ENCODE measurements around the gene FRRS1L.

DNA sequence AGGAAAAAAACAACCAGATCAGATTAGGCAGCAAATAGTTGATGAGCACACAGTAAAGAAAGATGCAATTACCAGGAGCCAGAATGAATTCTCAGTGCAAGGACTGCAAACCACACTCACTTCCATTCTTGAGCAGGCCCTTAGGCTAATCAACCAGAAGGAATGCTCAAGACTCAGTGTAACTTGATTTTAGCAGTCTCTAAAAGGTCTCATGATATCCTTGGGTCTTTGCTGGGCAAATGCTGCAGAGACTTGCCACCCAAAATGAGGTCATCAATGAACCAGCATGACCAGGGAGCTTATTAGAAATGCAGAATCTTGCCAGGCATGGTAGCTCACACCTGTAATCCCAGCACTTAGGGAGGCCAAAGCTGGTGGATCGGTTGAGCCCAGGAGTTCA, 27.2 kb downstream of the FRRS1L start:
- TF ChIP-seq, protein P1, sequence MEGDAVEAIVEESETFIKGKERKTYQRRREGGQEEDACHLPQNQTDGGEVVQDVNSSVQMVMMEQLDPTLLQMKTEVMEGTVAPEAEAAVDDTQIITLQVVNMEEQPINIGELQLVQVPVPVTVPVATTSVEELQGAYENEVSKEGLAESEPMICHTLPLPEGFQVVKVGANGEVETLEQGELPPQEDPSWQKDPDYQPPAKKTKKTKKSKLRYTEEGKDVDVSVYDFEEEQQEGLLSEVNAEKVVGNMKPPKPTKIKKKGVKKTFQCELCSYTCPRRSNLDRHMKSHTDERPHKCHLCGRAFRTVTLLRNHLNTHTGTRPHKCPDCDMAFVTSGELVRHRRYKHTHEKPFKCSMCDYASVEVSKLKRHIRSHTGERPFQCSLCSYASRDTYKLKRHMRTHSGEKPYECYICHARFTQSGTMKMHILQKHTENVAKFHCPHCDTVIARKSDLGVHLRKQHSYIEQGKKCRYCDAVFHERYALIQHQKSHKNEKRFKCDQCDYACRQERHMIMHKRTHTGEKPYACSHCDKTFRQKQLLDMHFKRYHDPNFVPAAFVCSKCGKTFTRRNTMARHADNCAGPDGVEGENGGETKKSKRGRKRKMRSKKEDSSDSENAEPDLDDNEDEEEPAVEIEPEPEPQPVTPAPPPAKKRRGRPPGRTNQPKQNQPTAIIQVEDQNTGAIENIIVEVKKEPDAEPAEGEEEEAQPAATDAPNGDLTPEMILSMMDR (IDR thresholded peaks at IDR 0.05): no peak
- no peak for TF ChIP-seq POLR2A (IDR thresholded peaks at IDR 0.05)

Data from Peyer's patch (tissue), 4 donors.